ENCODE results near the gene CHRM3. TPM values are rescaled to one million over a fixed set of nuclear protein-coding genes. Genes with fewer than 3 reads are reported as not detected.

The CHRM3 gene
- total and polyA plus RNA-seq, 2 donors (not counting 1 experiment from before 2014, with no cell fraction given) = not detected

- CTCF ChIA-PET = no interaction called here
- intact Hi-C loops (cut with micrococcal nuclease) = no loop called here
Observed at GRCh38 chr1:239413916-239414315, 27.5 kb downstream of the CHRM3 start.

GRCh38 chr1:239417221-239417620, 30.9 kb downstream of the CHRM3 start:
- H3K4me1 ChIP-seq (ENCODE audit: control insufficient read depth in 2 of 2, insufficient read depth in 2 of 2, low read length in 2 of 2) = no peaks in the 10 kb centered on the region
- no peak overlapping the region for H3K27ac ChIP-seq (ENCODE audit: low read length in 2 of 2)
- H4K20me1 ChIP-seq (ENCODE audit: control insufficient read depth, insufficient read depth, low read length, poor library complexity, severe bottlenecking) = no peaks in the 10 kb centered on the region
- TF ChIP-seq CTCF (IDR thresholded peaks at IDR 0.05) (no peak), EZH2 (IDR thresholded peaks at IDR 0.05; ENCODE audit: borderline replicate concordance, insufficient read depth, low read depth, low read length, poor library complexity, severe bottlenecking) (no peak)
- H3K79me2 ChIP-seq (ENCODE audit: control insufficient read depth, insufficient read depth, low read length) = no peaks in the 10 kb centered on the region
- no peaks in the 10 kb centered on the region for H3K4me1 Mint-ChIP-seq
- intact Hi-C loops (cut with micrococcal nuclease) = no loop called here
- H3K9ac ChIP-seq (ENCODE audit: low read length) = no peak overlapping the region
- H3K4me2 ChIP-seq (replicated peaks; ENCODE audit: low read depth, low read length, poor library complexity, severe bottlenecking) = no peak overlapping the region
- CTCF ChIA-PET = no interaction called here
- H3K27me3 ChIP-seq (replicated peaks in 1 of 4; ENCODE audit: control extremely low read depth in 1 of 4, control insufficient read depth in 3 of 4, insufficient read depth in 4 of 4, low read length in 3 of 4) = no peaks in the 10 kb centered on the region
- H3K4me3 ChIP-seq (ENCODE audit: control extremely low read depth in 1 of 5, extremely low read depth in 1 of 5, insufficient read depth in 1 of 5, low read depth in 2 of 5, low read length in 4 of 5) = no peak overlapping the region
- H3K27me3 Mint-ChIP-seq = no peaks in the 10 kb centered on the region
- DNase-seq (no peak), ATAC-seq (ENCODE audit: low read depth) (no peak)
- POLR2A ChIA-PET = no interaction called here
- H3K27ac Mint-ChIP-seq = no peak overlapping the region
- no peak overlapping the region for H3K4me3 Mint-ChIP-seq
- H3K9me3 ChIP-seq (ENCODE audit: control extremely low read depth in 1 of 3, control insufficient read depth in 2 of 3, insufficient read depth in 1 of 3, low read length in 2 of 3) = no peaks in the 10 kb centered on the region
- H2AFZ ChIP-seq (ENCODE audit: insufficient read depth, low read depth, low read length, poor library complexity, severe bottlenecking) = no peak overlapping the region
- H3K9me3 Mint-ChIP-seq (ENCODE audit: insufficient read depth) = no peaks in the 10 kb centered on the region
- WGBS (ENCODE audit: insufficient coverage) = no CpG with 5 or more reads among the region's 2 CpGs
- H3K36me3 ChIP-seq (replicated peaks in 1 of 2; ENCODE audit: control extremely low read depth in 1 of 2, control insufficient read depth in 1 of 2, extremely low read depth in 1 of 2, insufficient read depth in 2 of 2, low read length in 1 of 2) = no peaks in the 10 kb centered on the region

More at GRCh38 chr1:239413916-239414315, 27.5 kb downstream of the CHRM3 start:
- DNase-seq (no peak), ATAC-seq (ENCODE audit: low read depth) (no peak)
- Histone ChIP-seq H3K4me1 (ENCODE audit: control insufficient read depth in 2 of 2, insufficient read depth in 2 of 2, low read length in 2 of 2) (no peaks in the 10 kb centered on the region), H3K27me3 (replicated peaks in 1 of 4; ENCODE audit: control extremely low read depth in 1 of 4, control insufficient read depth in 3 of 4, insufficient read depth in 4 of 4, low read length in 3 of 4) (no peaks in the 10 kb centered on the region), H3K27ac (ENCODE audit: low read length in 2 of 2) (no peak overlapping the region), H3K36me3 (replicated peaks in 1 of 2; ENCODE audit: control extremely low read depth in 1 of 2, control insufficient read depth in 1 of 2, extremely low read depth in 1 of 2, insufficient read depth in 2 of 2, low read length in 1 of 2) (no peaks in the 10 kb centered on the region), H3K79me2 (ENCODE audit: control insufficient read depth, insufficient read depth, low read length) (no peaks in the 10 kb centered on the region), H3K4me3 (ENCODE audit: control extremely low read depth in 1 of 5, extremely low read depth in 1 of 5, insufficient read depth in 1 of 5, low read depth in 2 of 5, low read length in 4 of 5) (no peak overlapping the region), H4K20me1 (ENCODE audit: control insufficient read depth, insufficient read depth, low read length, poor library complexity, severe bottlenecking) (no peaks in the 10 kb centered on the region), H2AFZ (ENCODE audit: insufficient read depth, low read depth, low read length, poor library complexity, severe bottlenecking) (no peak overlapping the region), H3K9me3 (ENCODE audit: control extremely low read depth in 1 of 3, control insufficient read depth in 2 of 3, insufficient read depth in 1 of 3, low read length in 2 of 3) (peaks cover 0 to 3% (median 0%) of the 10 kb centered on the region in 3 donors), H3K9ac (ENCODE audit: low read length) (no peak overlapping the region), H3K4me2 (replicated peaks; ENCODE audit: low read depth, low read length, poor library complexity, severe bottlenecking) (no peak overlapping the region)
- no peaks in the 10 kb centered on the region for H3K9me3 Mint-ChIP-seq (ENCODE audit: insufficient read depth)
- TF ChIP-seq CTCF (IDR thresholded peaks at IDR 0.05) (no peak), EZH2 (IDR thresholded peaks at IDR 0.05; ENCODE audit: borderline replicate concordance, insufficient read depth, low read depth, low read length, poor library complexity, severe bottlenecking) (no peak)
- 73% methylated on average over 4 of the region's 6 CpGs for WGBS (ENCODE audit: insufficient coverage)
- H3K4me3 Mint-ChIP-seq = no peak overlapping the region
- no peaks in the 10 kb centered on the region for H3K4me1 Mint-ChIP-seq
- POLR2A ChIA-PET = no interaction called here
- no peaks in the 10 kb centered on the region for H3K27me3 Mint-ChIP-seq
- no peak overlapping the region for H3K27ac Mint-ChIP-seq
